Activated CD8-positive, alpha-beta T cell treated with anti-CD3 and anti-CD28 coated beads for 36 hours (primary cell): ENCODE results near the gene B4GALT5. TPM values are rescaled to one million over a fixed set of nuclear protein-coding genes. Genes with fewer than 3 reads are reported as not detected.

ENCODE experiments used
- ATAC-seq: fragments of 200-7000 bp; cut with Tn5 transposase; one replicate; pipeline ENCODE4 v1.10.0; 2021; ENCODE audit warnings: mild to moderate bottlenecking, moderate library complexity
- CTCF ChIA-PET: fragments of 350-600 bp; sonication (Branson Sonifier 250); formaldehyde crosslinking; loops from one replicate; lab custom pipeline; 2021; ENCODE audit warnings: antibody characterized with exemption; lab: Charles Lee
- POLR2A ChIA-PET: fragments of 350-600 bp; sonication (Branson Sonifier 250); formaldehyde crosslinking; loops from one replicate; lab custom pipeline; 2021; ENCODE audit warnings: antibody characterized with exemption; lab: Charles Lee
- DNase-seq: peaks from one replicate; pipeline ENCODE4 v3.0.0-alpha.2; 2020
- H3K27ac Mint-ChIP-seq: one replicate; pipeline ENCODE4 v1.8.0; 2021; ENCODE audit warnings: mild to moderate bottlenecking, mixed read lengths
- H3K27me3 Mint-ChIP-seq: one replicate; pipeline ENCODE4 v1.8.0; 2021; ENCODE audit warnings: mixed read lengths
- H3K36me3 Mint-ChIP-seq: one replicate; pipeline ENCODE4 v1.8.0; 2021; ENCODE audit warnings: low read depth, mixed read lengths
- H3K4me1 Mint-ChIP-seq: one replicate; pipeline ENCODE4 v1.8.0; 2021; ENCODE audit warnings: low read depth, mixed read lengths
- H3K4me3 Mint-ChIP-seq: one replicate; pipeline ENCODE4 v1.8.0; 2021; ENCODE audit warnings: mild to moderate bottlenecking, moderate library complexity, mixed read lengths
- H3K9me3 Mint-ChIP-seq: one replicate; pipeline ENCODE4 v1.8.0; 2021; ENCODE audit warnings: mixed read lengths
- intact Hi-C: fragments of 100-400 bp; cut with micrococcal nuclease; formaldehyde crosslinking; loops from one replicate; pipeline ENCODE4 v1.10.0; 2022
- total RNA-seq, 2 experiments: library from RNA; stranded (reverse); gene quantifications; one replicate each; pipeline ENCODE4 v1.2.3, GENCODE V29; 2021
- TF ChIP-seq, protein P1 (sequence below): fragments of 200-600 bp; IDR thresholded peaks from one replicate; pipeline ENCODE4 v1.8.0; 2022; ENCODE audit warnings: antibody characterized with exemption, mild to moderate bottlenecking

The B4GALT5 gene
- total RNA-seq, 2 experiments from 2014 or later = 16.5 to 16.8 TPM

DNA sequence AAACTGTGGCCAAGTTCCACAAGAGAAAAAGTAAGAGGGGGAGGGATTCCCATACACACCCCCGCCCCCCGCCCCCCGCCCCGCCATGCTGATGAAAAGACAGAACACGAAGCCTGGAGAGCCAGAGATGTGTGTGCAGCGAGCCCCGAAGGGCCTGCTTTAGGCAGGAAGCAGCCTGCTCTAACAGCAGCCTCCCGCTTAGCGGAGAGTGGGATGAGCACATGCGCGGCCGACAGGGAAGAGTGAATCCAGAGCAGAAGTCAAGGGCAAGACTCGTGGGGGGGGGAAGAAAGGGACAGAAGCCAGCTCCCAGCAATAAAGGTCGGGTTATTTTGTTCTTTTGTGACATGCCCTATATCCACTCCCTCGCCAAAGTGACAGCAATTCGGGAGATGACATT lies 78.5 kb downstream of the B4GALT5 start:
- Mint-ChIP-seq H3K4me1 (peaks cover 2% of the 10 kb centered on the region), H3K9me3 (no peaks in the 10 kb centered on the region), H3K27ac (no peak overlapping the region), H3K27me3 (no peaks in the 10 kb centered on the region), H3K36me3 (peaks cover 42% of the 10 kb centered on the region), H3K4me3 (no peak overlapping the region)
- intact Hi-C loops = no loop called here
- CTCF ChIA-PET = interaction anchor here (0.8 to 1.1 kb wide), 3 partner anchors 210 to 216 kb away, joined by 3 read pairs; no protein-coding TSS in a partner anchor
- TF ChIP-seq, protein P1, sequence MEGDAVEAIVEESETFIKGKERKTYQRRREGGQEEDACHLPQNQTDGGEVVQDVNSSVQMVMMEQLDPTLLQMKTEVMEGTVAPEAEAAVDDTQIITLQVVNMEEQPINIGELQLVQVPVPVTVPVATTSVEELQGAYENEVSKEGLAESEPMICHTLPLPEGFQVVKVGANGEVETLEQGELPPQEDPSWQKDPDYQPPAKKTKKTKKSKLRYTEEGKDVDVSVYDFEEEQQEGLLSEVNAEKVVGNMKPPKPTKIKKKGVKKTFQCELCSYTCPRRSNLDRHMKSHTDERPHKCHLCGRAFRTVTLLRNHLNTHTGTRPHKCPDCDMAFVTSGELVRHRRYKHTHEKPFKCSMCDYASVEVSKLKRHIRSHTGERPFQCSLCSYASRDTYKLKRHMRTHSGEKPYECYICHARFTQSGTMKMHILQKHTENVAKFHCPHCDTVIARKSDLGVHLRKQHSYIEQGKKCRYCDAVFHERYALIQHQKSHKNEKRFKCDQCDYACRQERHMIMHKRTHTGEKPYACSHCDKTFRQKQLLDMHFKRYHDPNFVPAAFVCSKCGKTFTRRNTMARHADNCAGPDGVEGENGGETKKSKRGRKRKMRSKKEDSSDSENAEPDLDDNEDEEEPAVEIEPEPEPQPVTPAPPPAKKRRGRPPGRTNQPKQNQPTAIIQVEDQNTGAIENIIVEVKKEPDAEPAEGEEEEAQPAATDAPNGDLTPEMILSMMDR = no peak
- DNase-seq (no peak), ATAC-seq (no peak)
- POLR2A ChIA-PET = no interaction called here

DNA sequence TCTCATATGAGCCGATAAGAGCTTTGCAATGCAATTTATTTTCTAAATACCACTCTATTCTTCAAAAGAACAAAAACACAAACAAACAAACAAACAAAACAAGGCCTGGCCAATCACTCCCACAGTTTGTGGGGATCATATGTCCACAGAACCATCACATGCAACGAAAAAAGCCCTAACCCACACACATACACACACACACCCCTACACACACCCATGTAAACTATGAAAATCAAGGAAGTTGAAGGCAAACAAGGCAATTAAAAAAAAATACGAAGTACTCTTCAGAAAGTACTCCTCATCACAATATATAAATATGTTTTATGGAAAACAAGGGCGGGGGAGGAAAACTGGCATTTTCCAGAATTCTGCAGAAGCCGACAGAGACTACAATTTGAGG lies 79.6 kb downstream of the B4GALT5 start:
- ChIA-PET POLR2A (no interaction called here), CTCF (interaction anchor here (1.1 kb wide), 1 partner anchor 211 kb away, joined by 3 read pairs; no protein-coding TSS in a partner anchor)
- Mint-ChIP-seq H3K27ac (no peak overlapping the region), H3K9me3 (no peaks in the 10 kb centered on the region), H3K4me3 (no peak overlapping the region), H3K27me3 (no peaks in the 10 kb centered on the region), H3K36me3 (peaks cover 37% of the 10 kb centered on the region), H3K4me1 (peaks cover 2% of the 10 kb centered on the region)
- intact Hi-C loops = no loop called here
- TF ChIP-seq, protein P1 = no peak
- ATAC-seq = no peak
- no peak for DNase-seq

DNA sequence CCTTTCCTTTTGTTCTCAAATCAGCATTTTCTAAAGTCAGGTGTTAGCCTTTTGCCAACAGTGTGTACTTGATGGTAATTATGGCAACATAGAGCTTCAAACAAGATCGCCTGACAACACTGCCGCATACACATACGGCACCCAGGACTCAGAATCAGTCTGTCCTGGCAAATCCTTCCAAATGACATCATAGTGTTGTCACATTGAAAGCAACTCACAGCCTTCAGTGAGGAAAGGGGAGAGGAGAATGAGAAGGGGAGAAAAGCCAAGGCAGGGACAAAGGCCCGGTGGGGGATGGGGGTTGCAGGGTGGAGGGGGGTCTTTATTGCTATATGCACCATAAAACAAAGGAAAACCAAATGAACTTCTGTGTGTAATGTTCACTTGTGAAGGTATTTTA lies 80.0 kb downstream of the B4GALT5 start:
- TF ChIP-seq, protein P1 = no peak
- Mint-ChIP-seq H3K36me3 (peaks cover 35% of the 10 kb centered on the region), H3K4me1 (peaks cover 2% of the 10 kb centered on the region), H3K9me3 (peaks cover under 1% of the 10 kb centered on the region), H3K4me3 (no peak overlapping the region), H3K27me3 (no peaks in the 10 kb centered on the region), H3K27ac (no peak overlapping the region)
- POLR2A ChIA-PET = no interaction called here
- DNase-seq = no peak
- no peak for ATAC-seq
- CTCF ChIA-PET = interaction anchor here (1.1 kb wide), 1 partner anchor 97 kb away, joined by 3 read pairs; no protein-coding TSS in a partner anchor
- intact Hi-C loops = no loop called here

DNA sequence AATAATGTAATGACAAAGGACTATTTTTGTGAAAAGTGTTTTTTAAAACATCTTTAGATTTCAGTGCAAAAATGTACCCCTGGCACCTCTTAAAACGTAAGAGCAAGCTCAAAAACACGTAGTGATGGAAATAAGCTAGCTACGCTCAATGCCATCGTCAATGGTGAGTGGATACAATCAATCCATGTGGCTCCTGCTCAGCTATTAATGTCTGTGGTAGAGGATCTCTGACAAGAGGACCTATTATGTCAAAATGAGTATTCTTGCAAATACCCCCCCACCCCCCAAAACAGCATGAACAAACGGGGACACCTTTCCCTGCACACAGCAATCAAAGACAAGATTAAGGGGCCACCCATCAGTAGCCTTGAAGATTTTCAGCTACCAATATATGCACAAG lies 80.7 kb downstream of the B4GALT5 start:
- ChIA-PET CTCF (interaction anchor here (0.6 to 1.1 kb wide), 2 partner anchors 10 to 96 kb away, joined by 3 to 4 read pairs; no protein-coding TSS in a partner anchor), POLR2A (no interaction called here)
- peaks cover 2% of the 10 kb centered on the region for H3K4me1 Mint-ChIP-seq
- intact Hi-C loops = no loop called here
- H3K27me3 Mint-ChIP-seq = no peaks in the 10 kb centered on the region
- ATAC-seq = no peak
- no peak for DNase-seq
- H3K36me3 Mint-ChIP-seq = peaks cover 29% of the 10 kb centered on the region
- H3K27ac Mint-ChIP-seq = no peak overlapping the region
- TF ChIP-seq, protein P1 = no peak
- no peak overlapping the region for H3K4me3 Mint-ChIP-seq
- peaks cover 2% of the 10 kb centered on the region for H3K9me3 Mint-ChIP-seq

DNA sequence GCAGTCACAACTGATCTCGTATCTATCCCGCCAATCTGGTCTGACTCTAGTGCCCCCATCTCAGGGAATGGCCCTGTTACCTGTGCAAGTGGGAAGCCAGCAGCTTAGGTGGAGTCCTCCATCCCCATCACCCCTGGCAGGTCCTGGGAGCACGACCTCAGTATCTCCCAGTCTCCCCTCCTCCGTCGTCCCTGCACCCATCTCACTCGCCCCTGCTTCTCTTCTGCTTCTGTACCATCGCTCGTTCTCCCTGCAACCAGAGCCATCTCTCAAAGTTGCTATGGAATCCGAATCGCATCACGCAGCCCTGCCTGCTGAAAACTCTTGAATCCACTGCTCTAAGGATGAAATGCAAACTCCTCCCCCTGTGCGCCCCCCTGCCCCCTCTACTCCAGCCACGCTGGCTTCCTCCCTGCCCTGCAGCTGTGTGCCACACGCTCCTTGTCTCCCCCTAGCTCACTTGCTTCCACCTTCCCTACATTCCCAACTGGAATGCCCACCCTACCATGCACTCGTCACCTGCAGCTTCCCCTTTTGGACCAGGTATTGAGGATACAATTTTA lies 81.7 kb downstream of the B4GALT5 start:
- no peak overlapping the region for H3K27ac Mint-ChIP-seq
- H3K27me3 Mint-ChIP-seq = no peaks in the 10 kb centered on the region
- ChIA-PET CTCF (no interaction called here), POLR2A (no interaction called here)
- TF ChIP-seq, protein P1 = no peak
- peaks cover 2% of the 10 kb centered on the region for H3K9me3 Mint-ChIP-seq
- H3K4me3 Mint-ChIP-seq = no peak overlapping the region
- DNase-seq (no peak), ATAC-seq (no peak)
- peaks cover 26% of the 10 kb centered on the region for H3K36me3 Mint-ChIP-seq
- H3K4me1 Mint-ChIP-seq = peaks cover 4% of the 10 kb centered on the region
- intact Hi-C loops = no loop called here
